Astrocyte of the cerebellum (primary cell): ENCODE results near the gene PDE10A.
"Not testable (repeated sequence)": the region's sequence is repeated elsewhere in the genome, so short reads cannot be mapped to it uniquely, and the experiment has no call there.

ENCODE experiments used
- DNase-seq: peaks from one replicate; pipeline ENCODE4 v3.0.0-alpha.2; 2011; ENCODE audit warnings: low read depth
- H3K4me3 ChIP-seq: 2 replicates; pipeline ENCODE4 v1.5.1; 2011; ENCODE audit warnings: mild to moderate bottlenecking, low read depth, low read length, moderate library complexity
- in situ Hi-C: cut with HindIII; loops from 2 replicates; pipeline ENCODE4 v1.10.0; 2017; ENCODE audit warnings: low sequenced_read_pairs
- TF ChIP-seq, protein P1 (sequence below): IDR thresholded peaks from 2 replicates; pipeline ENCODE4 v1.5.1; 2012; ENCODE audit warnings: low read length, low read depth, moderate library complexity, mild to moderate bottlenecking; ENCODE audit errors: missing control alignments

The PDE10A gene

DNA sequence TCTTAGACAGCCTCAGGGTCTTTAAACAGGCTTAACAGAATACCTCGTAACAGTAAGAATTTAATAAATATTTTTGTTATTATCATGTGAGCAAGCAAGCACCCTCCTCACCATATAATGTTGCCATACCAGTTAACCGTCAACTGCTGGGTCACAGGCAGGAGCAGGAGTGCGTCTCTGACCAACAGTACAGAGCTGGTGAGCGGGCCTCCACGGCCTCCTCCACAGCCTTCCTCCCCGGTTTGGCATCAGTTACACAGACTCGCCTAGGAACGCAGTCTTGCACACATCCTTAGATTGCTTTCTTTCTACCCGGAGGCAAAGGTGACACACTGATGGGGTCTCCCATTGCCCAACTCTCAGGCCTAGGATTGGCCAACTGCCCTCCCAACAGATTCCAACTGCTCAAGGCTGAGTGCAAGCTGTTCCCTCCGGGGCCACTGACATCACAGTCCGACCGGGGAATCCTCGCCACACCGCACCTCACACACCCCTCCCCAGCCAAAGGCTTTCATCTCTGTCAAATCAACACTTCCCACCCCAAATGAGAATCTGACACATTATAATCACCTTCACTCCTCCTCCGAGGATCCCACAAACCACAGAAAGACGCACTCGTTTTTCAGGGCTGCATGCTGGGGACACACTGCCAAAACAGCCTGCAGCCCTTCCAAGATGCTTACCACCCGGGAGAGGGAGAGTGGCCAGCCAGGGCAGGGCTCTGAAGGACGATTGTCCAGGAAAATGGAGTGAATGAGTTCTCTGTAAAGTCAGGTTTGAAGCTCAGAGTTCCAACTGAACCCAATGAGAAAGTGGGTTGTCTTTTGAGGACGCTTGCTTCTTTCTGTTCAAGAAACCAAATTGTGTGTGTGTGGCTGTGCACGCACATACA lies 63.2 kb downstream of the PDE10A start:
- TF ChIP-seq, protein P1, sequence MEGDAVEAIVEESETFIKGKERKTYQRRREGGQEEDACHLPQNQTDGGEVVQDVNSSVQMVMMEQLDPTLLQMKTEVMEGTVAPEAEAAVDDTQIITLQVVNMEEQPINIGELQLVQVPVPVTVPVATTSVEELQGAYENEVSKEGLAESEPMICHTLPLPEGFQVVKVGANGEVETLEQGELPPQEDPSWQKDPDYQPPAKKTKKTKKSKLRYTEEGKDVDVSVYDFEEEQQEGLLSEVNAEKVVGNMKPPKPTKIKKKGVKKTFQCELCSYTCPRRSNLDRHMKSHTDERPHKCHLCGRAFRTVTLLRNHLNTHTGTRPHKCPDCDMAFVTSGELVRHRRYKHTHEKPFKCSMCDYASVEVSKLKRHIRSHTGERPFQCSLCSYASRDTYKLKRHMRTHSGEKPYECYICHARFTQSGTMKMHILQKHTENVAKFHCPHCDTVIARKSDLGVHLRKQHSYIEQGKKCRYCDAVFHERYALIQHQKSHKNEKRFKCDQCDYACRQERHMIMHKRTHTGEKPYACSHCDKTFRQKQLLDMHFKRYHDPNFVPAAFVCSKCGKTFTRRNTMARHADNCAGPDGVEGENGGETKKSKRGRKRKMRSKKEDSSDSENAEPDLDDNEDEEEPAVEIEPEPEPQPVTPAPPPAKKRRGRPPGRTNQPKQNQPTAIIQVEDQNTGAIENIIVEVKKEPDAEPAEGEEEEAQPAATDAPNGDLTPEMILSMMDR = no peak

GRCh38 chr6:165599121-165599520 lies 63.9 kb downstream of the PDE10A start:
- no peak for DNase-seq
- TF ChIP-seq, protein P1 = no peak
- H3K4me3 ChIP-seq = no peak overlapping the region
- in situ Hi-C loops = no loop called here

More for the DNA sequence above, 63.2 kb downstream of the PDE10A start:
- H3K4me3 ChIP-seq = no peak overlapping the region
- in situ Hi-C loops = no loop called here
- DNase-seq = no peak

DNA sequence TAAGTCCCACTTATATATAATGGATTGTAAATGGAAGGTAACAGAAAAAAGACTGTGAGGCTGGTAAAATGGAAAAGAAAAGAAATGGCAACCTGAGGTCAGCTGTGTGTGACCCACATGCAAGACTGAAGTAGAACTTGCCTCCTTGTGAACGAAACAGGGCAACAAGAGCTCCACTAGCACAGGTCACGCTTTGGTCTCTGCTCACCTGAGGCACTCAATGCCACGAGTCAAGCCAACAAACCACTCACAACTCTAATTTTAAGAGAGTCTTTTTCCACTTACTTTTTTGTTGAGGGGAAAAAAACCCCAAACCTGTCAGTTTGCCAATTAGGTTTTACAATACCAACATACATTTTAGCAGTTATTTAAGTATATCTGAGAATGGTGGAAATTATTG lies 65.2 kb downstream of the PDE10A start:
- no peak overlapping the region for H3K4me3 ChIP-seq
- in situ Hi-C loops = no loop called here
- DNase-seq = no peak
- TF ChIP-seq, protein P1 = no peak

GRCh38 chr6:165594584-165595333 lies 68.3 kb downstream of the PDE10A start:
- TF ChIP-seq, protein P1 = no peak
- in situ Hi-C loops = no loop called here
- DNase-seq = no peak
- no peak overlapping the region for H3K4me3 ChIP-seq

DNA sequence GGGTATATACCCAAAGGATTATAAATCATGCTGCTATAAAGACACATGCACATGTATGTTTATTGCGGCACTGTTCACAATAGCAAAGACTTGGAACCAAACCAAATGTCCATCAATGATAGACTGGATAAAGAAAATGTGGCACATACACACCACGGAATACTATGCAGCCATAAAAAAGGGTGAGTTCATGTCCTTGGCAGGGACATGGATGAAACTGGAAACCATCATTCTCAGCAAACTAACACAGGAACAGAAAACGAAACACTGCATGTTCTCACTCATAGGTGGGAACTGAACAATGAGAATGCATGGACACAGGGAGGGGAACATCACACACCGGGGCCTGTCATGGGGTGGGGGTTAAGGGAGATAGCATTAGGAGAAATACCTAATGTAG lies 70.1 kb downstream of the PDE10A start:
- H3K4me3 ChIP-seq, in situ Hi-C loops, DNase-seq: not testable (repeated sequence)

DNA sequence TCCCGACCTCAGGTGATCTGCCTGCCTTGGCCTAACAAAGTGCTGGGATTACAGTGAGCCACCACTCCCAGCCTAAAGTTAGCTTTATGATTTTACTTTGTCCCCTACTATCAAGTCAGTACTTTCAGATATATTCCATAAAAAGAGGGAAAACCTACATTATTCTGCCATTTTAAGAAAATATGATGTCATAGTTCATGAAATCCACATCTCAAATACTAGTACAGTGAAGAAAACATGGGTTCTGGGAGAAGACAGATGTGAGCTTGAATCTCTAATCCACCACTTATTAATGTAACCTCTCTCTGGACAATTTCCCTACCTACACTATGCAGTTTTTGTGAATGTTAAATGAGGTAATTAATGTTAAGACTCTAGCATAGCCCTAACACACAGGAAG lies 74.5 kb downstream of the PDE10A start:
- TF ChIP-seq, protein P1 = no peak
- in situ Hi-C loops = no loop called here
- no peak for DNase-seq
- no peak overlapping the region for H3K4me3 ChIP-seq

- no peak for DNase-seq
- H3K4me3 ChIP-seq = no peak overlapping the region
- in situ Hi-C loops = no loop called here
- TF ChIP-seq, protein P1 = no peak
Measured at GRCh38 chr6:165587206-165587605, 75.8 kb downstream of the PDE10A start.
